Uterus (tissue), 4 donors: ENCODE results near the gene DCDC2. TPM values are rescaled to one million over a fixed set of nuclear protein-coding genes. Genes with fewer than 3 reads are reported as not detected.
"Not testable (repeated sequence)": the region's sequence is repeated elsewhere in the genome, so short reads cannot be mapped to it uniquely, and the experiment has no call there.

ENCODE experiments used
- DNase-seq, 2 donors: peaks; one replicate each; pipeline ENCODE4 v3.0.0-alpha.2; 2019 to 2020
- H3K27ac ChIP-seq, 2 donors: fragments of 200-600 bp; sonication (generic); 1 replicate in 1 of 2; 2 replicates in 1 of 2; pipeline ENCODE4 v1.5.1; 2016 to 2018
- H3K27me3 ChIP-seq, 2 donors: fragments of 200-600 bp; sonication (generic); one replicate each; pipeline ENCODE4 v1.5.1; 2018 to 2019; ENCODE audit warnings: control low read depth in 1 of 2
- H3K36me3 ChIP-seq, 2 donors: fragments of 200-600 bp; sonication (generic); one replicate each; pipeline ENCODE4 v1.5.1; 2019; ENCODE audit warnings: control low read depth in 1 of 2
- H3K4me1 ChIP-seq, 2 donors: fragments of 200-600 bp; sonication (generic); one replicate each; pipeline ENCODE4 v1.5.1; 2018 to 2019; ENCODE audit warnings: control low read depth in 1 of 2
- H3K4me3 ChIP-seq, 2 donors: fragments of 200-600 bp; sonication (generic); 1 replicate in 1 of 2; 2 replicates in 1 of 2; pipeline ENCODE4 v1.5.1; 2018 to 2019; ENCODE audit warnings: mild to moderate bottlenecking in 1 of 2
- H3K9me3 ChIP-seq, 2 donors: fragments of 200-600 bp; sonication (generic); one replicate each; pipeline ENCODE4 v1.5.1; 2019; ENCODE audit warnings: control low read depth in 1 of 2
- CTCF ChIP-seq, 4 experiments: fragments of 200-600 bp in 2 of 4; fragments of 450-650 bp in 2 of 4; sonication (generic) in 2 of 4; IDR thresholded peaks; one replicate each; pipeline ENCODE4 v1.5.1; 2016 to 2019; ENCODE audit warnings: antibody characterized with exemption in 4 of 4, mild to moderate bottlenecking in 2 of 4, moderate library complexity in 1 of 4
- POLR2A ChIP-seq, 2 donors: fragments of 450-650 bp; IDR thresholded peaks; one replicate each; pipeline ENCODE4 v1.6.1; 2016; ENCODE audit warnings: antibody characterized with exemption in 2 of 2, mild to moderate bottlenecking in 1 of 2, moderate library complexity in 1 of 2
- intact Hi-C: fragments of 100-400 bp; cut with DNase I; formaldehyde crosslinking; loops from one replicate; pipeline ENCODE4 v1.15.1; 2023; ENCODE audit warnings: low total_unique reads
- total RNA-seq, 4 donors: library from RNA; depleted of rRNA in 3 of 4; stranded (reverse); fragments of >200 nt in 3 of 4; gene quantifications; one replicate each; pipeline versions ENCODE4 v1.1.0 to v1.2.4, GENCODE V29; 2014 to 2023
- donor health status: DM: yes; HTN: yes; CAD: no.

DCDC2 gene
- total RNA-seq, 4 donors from 2014 or later, result 1.0 to 7.4 TPM; not detected in 2

DNA sequence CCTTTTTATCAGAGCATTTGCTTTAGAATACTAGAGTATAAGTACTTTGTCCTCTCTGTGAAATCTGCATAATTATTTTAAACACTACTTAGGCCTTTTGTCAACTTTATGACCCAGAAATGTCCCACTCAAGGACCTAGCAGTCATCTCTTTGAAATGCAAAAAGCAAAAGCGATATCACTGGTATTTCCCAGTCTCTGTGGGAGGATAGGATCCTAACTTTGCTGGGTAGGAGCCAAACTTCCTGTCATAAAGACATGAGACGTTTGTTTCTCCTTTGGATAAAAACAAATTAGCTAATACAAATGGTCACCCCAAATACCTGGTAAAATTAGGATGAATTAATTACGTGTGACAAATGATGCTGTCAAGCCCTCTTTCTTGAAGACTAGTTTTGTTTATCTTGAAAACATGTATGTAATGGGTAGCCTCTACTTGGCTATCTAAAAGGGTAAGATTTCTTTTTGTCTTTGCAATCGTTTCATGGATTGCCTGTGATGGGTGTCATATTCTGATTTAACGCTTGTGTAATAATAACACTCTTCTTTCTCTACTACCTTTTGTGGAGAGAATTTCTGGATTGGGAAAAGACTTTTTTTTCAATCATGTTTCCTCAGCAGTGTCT lies 36.2 kb downstream of the DCDC2 start:
- Histone ChIP-seq H3K27ac (no peak overlapping the region), H3K9me3 (no peaks in the 10 kb centered on the region), H3K27me3 (no peaks in the 10 kb centered on the region), H3K4me1 (no peaks in the 10 kb centered on the region), H3K36me3 (no peaks in the 10 kb centered on the region), H3K4me3 (no peak overlapping the region)
- no peak for DNase-seq
- intact Hi-C loops, result no loop called here
- TF ChIP-seq POLR2A (IDR thresholded peaks at IDR 0.05) (no peak), CTCF (IDR thresholded peaks at IDR 0.05) (no peak)

DNA sequence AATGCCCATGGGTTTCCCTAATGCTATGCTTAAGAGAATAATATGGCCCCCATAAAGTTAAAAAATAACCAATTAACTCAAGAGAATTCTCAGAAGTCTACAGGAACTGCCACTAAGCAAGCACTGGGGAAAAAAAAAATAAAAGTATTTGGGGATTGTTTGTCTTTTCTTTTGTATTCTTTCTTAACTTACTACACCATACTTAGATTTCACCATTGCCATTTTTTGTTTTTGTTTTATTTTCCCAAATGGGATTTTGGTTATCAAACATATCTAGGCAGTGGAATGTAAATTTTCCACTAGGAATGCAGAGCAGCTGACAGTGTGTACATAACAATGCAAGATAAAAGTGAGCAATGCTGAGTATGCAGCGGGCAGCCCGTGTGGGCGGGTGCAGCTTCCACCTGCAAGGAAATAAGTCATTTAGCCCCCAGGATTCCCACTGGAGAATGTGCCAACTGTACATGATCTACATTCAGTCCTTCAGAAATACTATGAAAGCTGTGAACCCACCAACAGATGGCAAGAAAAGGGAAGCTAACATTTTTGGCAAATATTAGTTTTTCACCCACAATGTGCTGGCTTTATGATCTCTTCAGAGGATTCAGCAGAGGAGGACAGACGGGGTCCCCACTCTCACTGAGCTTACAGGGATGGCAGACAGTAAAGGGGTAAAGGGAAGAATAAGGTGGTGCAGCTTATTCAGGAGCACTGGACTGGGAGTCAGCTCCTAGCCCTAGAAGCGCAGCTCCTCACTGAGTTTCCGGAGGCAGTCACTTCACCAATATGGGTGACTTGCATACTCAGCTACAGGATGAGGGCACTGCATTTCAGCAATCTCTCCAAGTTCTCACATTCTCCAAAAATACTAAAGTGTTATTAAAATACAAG lies 44.4 kb downstream of the DCDC2 start:
- no peak for TF ChIP-seq POLR2A (IDR thresholded peaks at IDR 0.05)
- no peak for TF ChIP-seq CTCF (IDR thresholded peaks at IDR 0.05)
- Histone ChIP-seq H3K36me3 (no peaks in the 10 kb centered on the region), H3K4me3 (no peak overlapping the region), H3K9me3 (no peaks in the 10 kb centered on the region), H3K27me3 (no peaks in the 10 kb centered on the region), H3K27ac (no peak overlapping the region), H3K4me1 (no peaks in the 10 kb centered on the region)
- no peak for DNase-seq
- intact Hi-C loops, result no loop called here

- H3K27ac ChIP-seq, DNase-seq, intact Hi-C loops, H3K36me3 ChIP-seq, H3K9me3 ChIP-seq, H3K4me3 ChIP-seq, H3K4me1 ChIP-seq, H3K27me3 ChIP-seq: not testable (repeated sequence)
Observed at GRCh38 chr6:24311775-24312174, 46.1 kb downstream of the DCDC2 start.

DNA sequence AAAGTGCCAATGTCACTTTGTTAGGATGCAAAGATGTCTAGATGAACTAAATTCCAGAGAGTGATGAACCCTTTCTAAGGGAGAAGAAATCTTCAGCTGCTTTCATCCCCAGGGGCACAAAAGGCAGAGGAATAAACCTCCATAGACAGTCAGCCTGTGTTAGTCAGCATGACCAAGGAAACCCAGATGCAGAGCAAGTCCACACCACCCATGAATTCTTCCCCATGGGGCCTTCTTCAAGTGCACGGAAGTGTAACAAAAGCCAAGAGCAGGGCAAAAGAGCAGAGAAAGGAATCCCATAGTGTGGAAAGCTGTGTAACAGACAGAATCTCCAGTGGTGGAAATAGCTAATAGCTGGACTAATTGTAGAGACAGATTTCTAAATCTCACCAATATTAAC lies 50.0 kb downstream of the DCDC2 start:
- intact Hi-C loops, result no loop called here
- no peaks in the 10 kb centered on the region for H3K4me1 ChIP-seq
- no peak overlapping the region for H3K27ac ChIP-seq
- DNase-seq, result no peak
- H3K27me3 ChIP-seq, result no peaks in the 10 kb centered on the region
- no peaks in the 10 kb centered on the region for H3K36me3 ChIP-seq
- no peak overlapping the region for H3K4me3 ChIP-seq
- TF ChIP-seq CTCF (IDR thresholded peaks at IDR 0.05) (no peak), POLR2A (IDR thresholded peaks at IDR 0.05) (no peak)
- H3K9me3 ChIP-seq, result no peaks in the 10 kb centered on the region

- Histone ChIP-seq H3K4me3 (no peak overlapping the region), H3K4me1 (no peaks in the 10 kb centered on the region), H3K9me3 (no peaks in the 10 kb centered on the region), H3K27me3 (no peaks in the 10 kb centered on the region), H3K36me3 (no peaks in the 10 kb centered on the region), H3K27ac (no peak overlapping the region)
- intact Hi-C loops, result no loop called here
- DNase-seq, result no peak
- TF ChIP-seq CTCF (IDR thresholded peaks at IDR 0.05), result no peak
- no peak for TF ChIP-seq POLR2A (IDR thresholded peaks at IDR 0.05)
Observed at GRCh38 chr6:24306936-24307335, 50.9 kb downstream of the DCDC2 start.
